Measurements from ENCODE around the gene RNU6-9. TPM values are rescaled to one million over a fixed set of nuclear protein-coding genes. Genes with fewer than 3 reads are reported as not detected.

RNU6-9 gene
- total RNA-seq, 4 donors from 2014 or later, result not detected

DNA sequence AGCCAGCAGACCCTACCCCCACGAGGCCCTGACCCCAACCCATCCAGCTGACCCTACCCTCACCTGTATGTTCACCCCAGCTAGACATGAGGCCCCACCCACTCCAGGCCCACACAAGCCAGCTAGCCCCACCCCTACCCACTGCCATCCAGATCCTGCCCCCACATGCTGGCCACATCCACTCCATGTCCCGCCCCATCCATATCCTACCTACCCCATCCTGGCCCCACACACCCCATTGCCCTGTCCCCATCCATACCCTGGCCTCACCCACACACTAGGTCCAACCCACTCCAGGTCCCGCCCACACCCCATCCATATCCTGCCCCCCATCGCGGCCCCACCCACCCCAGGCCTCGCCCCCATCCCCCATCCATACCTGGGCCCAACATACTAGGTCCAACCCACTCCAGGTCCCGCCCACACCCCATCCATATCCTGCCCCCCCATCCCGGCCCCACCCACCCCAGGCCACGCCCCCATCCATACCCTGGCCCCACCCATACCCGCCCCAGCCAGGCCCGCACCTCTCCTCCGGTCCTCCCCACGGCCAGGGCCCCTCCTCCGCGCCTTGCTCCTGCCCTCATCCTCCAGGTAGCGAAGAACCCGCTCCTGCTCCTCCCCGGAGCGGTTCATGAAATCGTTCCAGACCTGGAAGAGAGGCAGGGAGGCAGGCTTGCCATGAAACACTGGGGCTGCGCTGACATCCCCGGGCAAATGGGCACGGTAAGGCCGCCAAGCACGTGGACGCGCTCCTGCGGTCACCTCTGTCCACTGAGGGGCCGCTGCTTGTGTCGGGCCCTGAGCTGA is 7.2 kb downstream of the RNU6-9 start:
- no peaks in the 10 kb centered on the region for H3K4me1 ChIP-seq
- H3K27me3 ChIP-seq, result no peaks in the 10 kb centered on the region
- WGBS, 2 donors (ENCODE audit: low coverage in 1 of 2), result 75 to 86% methylated on average over 2 of the region's 30 CpGs
- H3K27ac ChIP-seq, result no peak overlapping the region
- TF ChIP-seq, protein P1, sequence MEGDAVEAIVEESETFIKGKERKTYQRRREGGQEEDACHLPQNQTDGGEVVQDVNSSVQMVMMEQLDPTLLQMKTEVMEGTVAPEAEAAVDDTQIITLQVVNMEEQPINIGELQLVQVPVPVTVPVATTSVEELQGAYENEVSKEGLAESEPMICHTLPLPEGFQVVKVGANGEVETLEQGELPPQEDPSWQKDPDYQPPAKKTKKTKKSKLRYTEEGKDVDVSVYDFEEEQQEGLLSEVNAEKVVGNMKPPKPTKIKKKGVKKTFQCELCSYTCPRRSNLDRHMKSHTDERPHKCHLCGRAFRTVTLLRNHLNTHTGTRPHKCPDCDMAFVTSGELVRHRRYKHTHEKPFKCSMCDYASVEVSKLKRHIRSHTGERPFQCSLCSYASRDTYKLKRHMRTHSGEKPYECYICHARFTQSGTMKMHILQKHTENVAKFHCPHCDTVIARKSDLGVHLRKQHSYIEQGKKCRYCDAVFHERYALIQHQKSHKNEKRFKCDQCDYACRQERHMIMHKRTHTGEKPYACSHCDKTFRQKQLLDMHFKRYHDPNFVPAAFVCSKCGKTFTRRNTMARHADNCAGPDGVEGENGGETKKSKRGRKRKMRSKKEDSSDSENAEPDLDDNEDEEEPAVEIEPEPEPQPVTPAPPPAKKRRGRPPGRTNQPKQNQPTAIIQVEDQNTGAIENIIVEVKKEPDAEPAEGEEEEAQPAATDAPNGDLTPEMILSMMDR (IDR thresholded peaks at IDR 0.05), result no peak
- TF ChIP-seq POLR2A (IDR thresholded peaks at IDR 0.05) (no peak), EP300 (IDR thresholded peaks at IDR 0.05) (no peak), POLR2AphosphoS5 (IDR thresholded peaks at IDR 0.05) (no peak)
- H3K4me3 ChIP-seq, result no peak overlapping the region
- no peaks in the 10 kb centered on the region for H3K9me3 ChIP-seq
- no peak for ATAC-seq
- H3K36me3 ChIP-seq, result peaks cover 0 to 48% of the 10 kb centered on the region in 2 donors

DNA sequence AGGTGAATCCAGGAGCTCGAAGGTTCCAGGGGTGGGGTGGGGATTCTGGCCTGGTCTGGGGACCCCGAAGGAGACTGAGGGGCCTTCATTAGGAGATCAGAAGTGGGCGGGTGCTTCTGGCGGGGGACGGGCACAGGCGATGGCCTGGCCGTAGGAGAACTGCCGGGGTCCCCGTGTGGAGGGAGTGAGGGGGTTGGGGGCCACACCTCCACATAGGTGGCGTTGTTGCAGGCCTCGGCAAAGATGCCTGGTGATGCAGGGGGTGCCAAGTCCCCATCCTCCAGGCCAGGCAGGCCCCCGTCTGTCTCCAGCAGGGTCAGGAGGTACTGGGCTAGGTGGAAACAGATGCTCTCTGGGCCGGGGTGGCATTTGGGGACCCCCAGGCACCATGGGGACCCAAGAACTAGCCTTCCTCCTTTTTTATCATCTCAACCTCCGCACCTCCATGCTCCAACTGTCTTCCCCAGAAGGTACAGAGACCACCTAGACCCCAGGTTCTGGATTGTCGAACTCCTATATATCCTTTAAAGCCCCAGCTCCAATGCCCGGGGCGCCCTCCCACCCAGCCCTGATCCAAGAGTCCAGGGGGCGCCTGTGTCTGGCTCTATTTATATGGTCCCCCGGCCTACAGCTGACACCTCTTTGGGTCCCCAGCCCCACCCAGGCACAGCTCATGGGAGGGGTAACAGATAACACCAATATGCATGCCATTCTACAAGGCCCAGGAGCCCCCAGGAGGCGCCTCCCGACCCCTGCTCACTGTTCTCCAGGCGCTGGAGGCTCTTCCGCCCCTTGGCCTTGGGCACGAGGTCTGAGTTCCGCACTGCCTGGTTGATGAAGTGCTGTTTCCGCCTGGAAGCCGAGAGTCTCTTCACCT is 8.2 kb downstream of the RNU6-9 start:
- Histone ChIP-seq H3K4me3 (no peak overlapping the region), H3K27ac (no peak overlapping the region), H3K27me3 (no peaks in the 10 kb centered on the region), H3K9me3 (no peaks in the 10 kb centered on the region), H3K36me3 (peaks cover 0 to 46% of the 10 kb centered on the region in 2 donors), H3K4me1 (no peaks in the 10 kb centered on the region)
- ATAC-seq, result no peak
- TF ChIP-seq POLR2A (IDR thresholded peaks at IDR 0.05) (no peak), EP300 (IDR thresholded peaks at IDR 0.05) (no peak), POLR2AphosphoS5 (IDR thresholded peaks at IDR 0.05) (no peak)
- TF ChIP-seq, protein P1 (IDR thresholded peaks at IDR 0.05), result no peak
- 97 to 100% methylated on average over 1 to 6 of the region's 27 CpGs for WGBS, 2 donors (ENCODE audit: low coverage in 1 of 2)

DNA sequence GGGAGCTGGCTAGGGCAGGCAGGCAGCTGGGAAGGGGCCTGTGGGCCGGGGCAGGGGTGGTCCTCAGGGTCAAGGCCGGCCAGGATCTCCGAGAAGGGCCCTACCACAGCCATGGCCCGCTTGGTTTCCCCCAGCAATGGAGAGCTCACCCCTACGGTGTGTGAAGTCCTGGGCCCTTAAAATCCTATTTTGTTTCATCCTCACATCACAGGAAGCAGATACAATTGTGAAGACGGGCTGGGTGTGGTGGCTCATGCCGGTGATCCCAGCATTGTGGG is 8.7 kb downstream of the RNU6-9 start:
- WGBS, 2 donors (ENCODE audit: low coverage in 1 of 2), result no CpG with 5 or more reads among the region's 7 CpGs
- no peak overlapping the region for H3K27ac ChIP-seq

DNA sequence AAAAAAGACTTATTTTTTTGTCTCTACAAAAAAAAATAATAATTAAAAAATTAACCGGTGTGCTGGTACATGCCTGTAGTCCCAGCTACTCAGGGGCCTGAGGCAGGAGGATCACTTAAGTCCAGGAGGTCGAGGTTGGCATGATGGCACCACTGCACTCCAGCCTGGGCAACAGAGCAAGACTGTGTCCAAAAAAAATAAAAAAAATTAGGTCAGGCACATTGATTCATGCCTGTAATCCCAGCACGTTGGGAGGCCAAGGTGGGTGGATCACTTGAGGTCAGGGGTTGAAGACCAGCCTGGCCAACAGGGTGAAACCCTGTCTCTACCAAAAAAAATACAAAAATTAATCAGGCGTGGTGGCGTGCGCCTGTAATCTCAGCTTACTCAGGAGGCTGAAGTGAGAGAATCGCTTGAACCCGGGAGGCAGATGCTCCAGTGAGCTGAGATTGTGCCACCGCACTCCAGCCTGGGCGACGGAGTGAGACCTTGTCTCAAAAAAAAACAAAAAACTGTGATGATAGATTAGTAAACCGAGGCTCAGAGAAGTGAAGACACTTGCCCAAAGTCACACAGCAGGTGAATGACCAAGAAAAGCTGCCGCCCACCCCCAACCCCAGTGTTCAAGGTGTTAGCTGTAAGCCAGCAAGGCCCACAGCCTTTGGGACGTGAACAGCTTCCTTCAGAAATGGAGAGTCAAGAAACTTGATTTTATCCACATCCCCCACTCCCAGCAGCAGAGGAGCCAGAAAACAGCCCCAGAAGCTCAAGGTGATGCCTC is 9.4 kb downstream of the RNU6-9 start:
- Histone ChIP-seq H3K36me3 (peaks cover 0 to 34% of the 10 kb centered on the region in 2 donors), H3K4me3 (no peak overlapping the region), H3K27me3 (no peaks in the 10 kb centered on the region), H3K4me1 (no peaks in the 10 kb centered on the region), H3K9me3 (no peaks in the 10 kb centered on the region), H3K27ac (peak overlapping the region in 1 of 4 donors; percentile 0)
- TF ChIP-seq POLR2A (IDR thresholded peaks at IDR 0.05), result no peak
- TF ChIP-seq POLR2AphosphoS5 (IDR thresholded peaks at IDR 0.05), result no peak
- TF ChIP-seq EP300 (IDR thresholded peaks at IDR 0.05), result no peak
- TF ChIP-seq, protein P1 (IDR thresholded peaks at IDR 0.05), result no peak
- ATAC-seq, result no peak
- 74 to 94% methylated on average over 3 to 5 of the region's 14 CpGs for WGBS, 2 donors (ENCODE audit: low coverage in 1 of 2)

More for the DNA sequence above, 8.7 kb downstream of the RNU6-9 start:
- TF ChIP-seq, protein P1 (IDR thresholded peaks at IDR 0.05), result no peak
- TF ChIP-seq POLR2A (IDR thresholded peaks at IDR 0.05), result no peak
- TF ChIP-seq EP300 (IDR thresholded peaks at IDR 0.05), result no peak
- no peak for TF ChIP-seq POLR2AphosphoS5 (IDR thresholded peaks at IDR 0.05)
- no peak for ATAC-seq
- Histone ChIP-seq H3K4me1 (no peaks in the 10 kb centered on the region), H3K27me3 (no peaks in the 10 kb centered on the region), H3K4me3 (no peak overlapping the region), H3K36me3 (peaks cover 0 to 40% of the 10 kb centered on the region in 2 donors), H3K9me3 (no peaks in the 10 kb centered on the region)

Data from gastroesophageal sphincter (tissue), 4 donors.